ENCODE results near the gene GIT2.

GRCh38 chr12:110007881-110008280, 11.7 kb upstream of the GIT2 start:
- TF ChIP-seq CTCF (conservative IDR thresholded peaks at IDR 0.05): no peak
- no peak for TF ChIP-seq EZH2 (IDR thresholded peaks at IDR 0.05; ENCODE audit: low read depth)
